ENCODE results near the gene RFTN1.
A peak's percentile ranks its signal among the peaks of the same experiment; 100 is the strongest.

RFTN1 gene

DNA sequence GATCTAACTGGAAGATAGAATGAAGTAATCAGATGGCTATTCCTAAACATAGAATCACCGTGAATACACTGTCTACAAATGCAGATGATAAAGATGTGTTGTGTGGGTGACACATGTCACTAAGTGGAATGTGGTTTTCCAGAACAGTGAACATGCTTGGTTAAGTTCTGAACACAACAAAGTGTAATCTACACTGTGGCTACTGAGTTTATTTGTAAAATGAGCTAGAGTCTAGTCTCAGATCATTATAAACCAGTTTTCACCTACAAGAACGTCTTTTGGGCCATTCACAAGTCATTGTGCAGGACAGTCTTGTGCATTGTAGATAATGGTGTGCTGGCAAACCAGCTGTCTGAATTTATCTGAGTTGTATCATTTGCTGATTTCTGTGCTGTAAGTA, 213.2 kb downstream of the RFTN1 start:
- no peak for DNase-seq

DNA sequence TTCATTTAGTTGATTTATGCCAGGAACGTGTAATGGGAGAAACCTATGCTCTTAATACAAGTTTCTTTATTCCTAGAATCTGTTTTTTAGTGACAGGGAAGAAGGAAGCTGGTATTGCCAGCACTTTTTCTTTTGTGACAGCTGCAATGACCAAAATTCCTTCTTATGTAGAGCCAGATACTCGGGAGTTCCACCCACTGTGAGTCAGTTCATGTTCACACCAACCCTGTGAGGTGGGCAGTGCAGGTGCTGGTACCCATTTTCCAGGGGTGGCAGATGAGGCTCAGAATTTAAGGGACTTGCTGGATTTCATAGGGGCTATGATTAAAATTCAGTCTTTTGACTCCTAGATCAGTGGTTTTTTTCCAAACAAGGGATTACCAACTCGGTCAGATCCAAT, 213.8 kb downstream of the RFTN1 start:
- DNase-seq: no peak

DNA sequence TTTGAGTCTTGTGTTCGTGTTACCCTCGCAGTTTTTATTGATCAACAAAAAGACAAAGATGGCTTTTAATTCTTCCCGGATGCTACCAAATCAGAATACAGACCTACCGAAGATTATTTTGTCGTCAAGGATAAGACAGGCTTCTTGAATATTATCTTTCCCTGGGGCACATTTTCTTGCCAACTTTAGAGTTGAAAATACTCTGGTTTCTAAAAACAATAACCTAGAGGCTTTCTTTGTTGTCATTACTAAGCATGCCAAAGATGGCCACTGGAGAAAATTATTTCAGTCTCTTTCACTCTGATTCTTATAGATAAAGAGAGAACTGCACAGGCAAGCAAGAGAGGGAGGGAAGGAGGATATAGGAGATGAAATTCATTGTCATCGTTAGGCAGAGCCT, 214.6 kb downstream of the RFTN1 start:
- DNase-seq: no peak

DNA sequence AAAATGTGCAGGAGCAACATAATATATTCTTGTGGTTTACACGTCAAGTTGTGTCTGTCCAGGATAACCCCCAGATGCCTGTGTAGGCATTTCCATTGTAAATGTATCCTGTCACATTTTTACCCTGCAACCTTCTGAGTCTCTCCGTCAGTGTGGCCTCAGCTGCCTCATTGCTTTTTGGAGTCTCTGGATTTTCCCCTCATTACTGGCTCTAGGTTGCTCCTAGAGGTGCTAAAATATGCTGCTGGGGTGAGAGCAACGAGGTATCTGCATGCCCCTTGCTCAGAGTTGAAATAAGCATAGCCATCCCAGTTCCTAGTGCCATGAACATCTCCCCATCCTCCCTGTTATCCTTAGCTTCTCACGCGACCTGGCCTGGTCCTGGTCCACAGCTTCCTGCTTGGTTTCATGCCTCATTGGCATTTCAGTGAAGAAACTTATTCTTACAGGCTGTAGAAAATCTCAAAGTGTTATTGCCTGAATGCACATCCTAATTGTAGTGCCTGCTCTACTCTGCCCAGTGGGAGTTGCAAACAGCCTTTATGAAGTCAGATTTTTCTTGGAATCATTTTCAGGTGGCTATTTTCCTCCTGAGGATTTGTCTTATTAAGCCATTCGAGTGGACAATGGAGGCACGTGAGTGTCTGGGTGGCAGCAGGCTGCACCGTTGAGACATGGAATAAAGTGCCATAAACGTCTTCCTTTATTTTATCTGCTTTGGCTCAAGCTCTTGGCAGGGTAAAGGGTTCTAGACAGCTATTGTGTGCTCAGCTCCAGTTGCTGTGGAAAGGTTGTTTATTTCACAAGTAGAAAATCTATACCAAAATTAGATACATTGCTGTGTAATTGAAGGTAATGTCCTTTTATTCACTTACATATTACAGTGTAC, 215.3 kb downstream of the RFTN1 start:
- no peak for DNase-seq

DNA sequence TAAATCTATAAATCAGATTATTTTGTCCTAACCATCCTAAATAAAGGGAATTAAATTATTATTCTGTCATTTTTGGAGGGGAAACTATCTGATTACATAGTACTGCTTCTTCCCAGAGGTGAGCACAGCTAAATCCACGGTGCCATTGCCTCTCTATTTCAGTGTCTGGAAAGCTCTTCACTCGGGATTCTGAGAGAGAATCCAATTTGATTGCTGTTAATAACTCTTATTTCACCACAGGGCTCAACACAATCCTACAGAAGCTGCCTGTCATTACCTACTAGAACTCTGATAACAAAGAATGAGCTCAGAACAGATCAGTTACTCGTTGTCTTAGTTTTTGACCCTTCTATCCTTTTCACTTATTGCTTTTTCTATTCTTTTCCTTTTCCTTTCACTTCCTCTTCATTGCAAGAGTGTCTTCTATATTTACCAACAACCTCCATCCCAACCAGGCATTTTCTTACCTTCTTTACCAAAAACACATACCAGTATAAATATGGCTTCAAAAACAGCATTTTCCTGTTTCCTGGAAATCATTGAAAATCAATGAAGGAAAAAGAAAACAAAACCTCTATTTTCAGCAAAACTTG, 218.1 kb downstream of the RFTN1 start:
- DNase-seq: no peak

DNA sequence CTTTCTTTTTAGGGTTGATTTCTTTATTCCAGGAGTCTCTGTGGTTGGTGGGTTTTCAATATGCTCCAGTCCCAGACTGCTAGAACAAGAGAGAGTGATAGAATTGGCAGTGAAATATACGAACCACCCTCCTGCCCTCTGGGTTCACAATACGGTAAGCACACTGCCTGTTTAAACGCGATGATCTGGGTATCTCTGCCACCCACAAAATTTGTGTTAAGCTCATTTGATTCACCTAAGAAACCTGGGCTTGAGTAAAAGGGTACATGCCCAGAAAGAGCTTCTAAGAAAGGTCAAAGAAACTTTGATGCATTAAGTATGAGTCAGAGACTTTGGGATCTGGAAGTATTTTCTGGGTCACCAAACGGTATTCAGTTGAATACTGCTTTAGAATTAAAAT, 218.7 kb downstream of the RFTN1 start:
- DNase-seq: no peak

DNA sequence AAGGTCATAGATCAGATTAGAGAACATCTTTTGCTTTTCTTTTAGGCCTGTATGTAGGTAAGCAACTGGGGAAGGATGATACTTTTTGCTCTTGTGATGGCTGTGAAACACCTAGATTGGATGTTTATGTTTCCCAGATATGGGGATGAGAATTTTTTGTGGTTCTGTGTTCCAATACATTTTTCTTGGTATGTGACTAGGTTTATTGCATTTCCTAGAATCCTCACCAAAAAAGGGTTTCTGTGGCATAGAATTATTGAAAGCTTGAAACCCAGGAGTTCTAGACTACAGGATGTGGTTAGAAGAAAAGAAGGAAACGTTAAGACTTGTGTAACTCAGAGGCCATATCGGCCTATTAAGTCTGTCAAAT, 222.7 kb downstream of the RFTN1 start:
- DNase-seq: peak in 2 of 3 donors; percentile 20 to 31

DNA sequence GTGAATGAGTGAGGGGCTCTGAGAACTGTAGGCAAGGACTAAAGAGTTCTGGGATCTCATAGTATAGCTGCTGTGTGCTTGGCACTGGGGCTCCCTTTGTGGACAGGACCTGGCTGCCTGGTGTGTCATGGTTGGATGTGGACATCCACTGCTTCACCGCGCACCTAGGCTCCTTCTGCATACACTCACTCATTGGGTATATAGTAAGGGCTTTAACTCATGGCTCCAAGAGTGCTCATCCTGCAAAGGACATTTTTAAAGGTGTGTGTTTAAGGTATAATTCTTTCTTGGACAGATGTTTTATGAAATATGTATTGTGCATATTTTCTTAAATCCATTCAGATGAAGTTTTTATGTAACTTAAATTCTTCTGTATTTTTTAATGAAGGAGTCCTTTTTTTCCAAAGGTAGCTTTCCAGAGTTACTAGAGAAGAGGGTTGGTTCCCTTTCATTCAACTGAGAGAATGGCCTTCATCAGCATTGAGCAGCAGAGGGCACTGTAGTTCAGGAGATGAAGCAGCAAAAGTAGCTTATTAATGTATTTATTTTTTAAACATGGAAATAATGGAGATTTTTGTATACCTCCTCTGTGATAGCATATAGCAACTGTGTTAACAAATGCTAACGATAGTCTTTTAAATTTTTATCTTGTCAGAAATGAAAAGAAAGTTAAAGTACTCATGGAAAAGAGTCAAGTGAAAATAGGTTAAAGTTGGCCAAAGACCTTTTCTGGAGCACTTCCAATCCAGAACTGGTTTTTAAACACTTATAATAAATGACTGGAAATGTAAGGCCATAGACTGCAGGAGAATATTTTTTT, 223.3 kb downstream of the RFTN1 start:
- peak; percentile 72 to 81 (median 78) for DNase-seq

DNA sequence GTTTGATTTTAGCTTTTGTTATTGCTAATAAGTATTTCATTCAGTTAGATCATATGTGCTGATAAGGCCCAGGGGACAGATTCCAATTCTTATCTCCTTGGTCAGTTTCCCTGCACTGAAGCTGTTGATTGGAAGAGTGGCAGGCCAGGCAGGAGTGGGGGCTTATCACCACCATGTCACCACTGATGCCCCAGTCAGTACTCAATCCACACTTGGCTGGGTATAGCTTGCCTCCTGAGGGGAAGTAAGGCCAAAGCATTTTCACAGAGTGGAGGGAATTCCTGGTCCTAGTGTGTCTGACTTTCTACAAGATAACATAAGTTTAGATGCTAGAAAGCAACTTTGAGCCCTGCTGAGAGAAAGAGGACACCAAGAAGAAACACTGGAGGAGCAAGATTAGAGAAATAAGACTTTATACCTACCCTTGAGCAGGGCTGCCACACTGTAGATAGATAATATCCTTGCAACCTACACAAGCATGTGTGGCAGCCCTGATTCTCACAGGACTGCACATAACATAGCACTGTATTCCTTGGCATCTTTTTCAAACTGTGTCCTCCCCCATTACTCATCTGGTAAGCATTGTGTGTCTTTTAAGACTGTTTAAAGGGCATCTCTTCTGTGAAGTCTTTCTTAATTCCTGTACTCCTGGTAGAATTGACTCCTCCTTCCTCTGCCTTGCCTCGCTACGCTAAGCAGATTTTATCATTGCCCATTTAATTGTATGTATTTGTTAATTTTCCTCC, 224.2 kb downstream of the RFTN1 start:
- no peak for DNase-seq

DNA sequence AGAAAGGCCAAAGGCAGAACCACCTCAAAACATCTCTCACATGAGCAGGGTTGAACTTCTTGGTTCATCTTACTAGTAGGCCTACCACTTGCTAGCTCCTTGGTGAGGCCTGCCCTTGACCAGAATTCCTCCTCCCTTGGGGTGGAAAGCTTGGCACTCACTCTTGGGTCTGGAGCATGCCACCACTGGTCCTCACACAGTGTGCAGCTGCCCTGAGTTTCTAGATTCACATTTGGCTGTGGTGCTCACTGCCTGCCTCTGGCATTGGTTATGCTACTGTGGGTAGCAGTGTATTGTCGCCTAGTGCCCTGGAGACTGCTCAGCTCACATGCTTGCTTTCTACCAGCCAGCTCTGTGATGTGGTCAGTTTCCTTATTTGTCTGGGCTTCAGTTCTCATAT, 224.8 kb downstream of the RFTN1 start:
- no peak for DNase-seq

DNA sequence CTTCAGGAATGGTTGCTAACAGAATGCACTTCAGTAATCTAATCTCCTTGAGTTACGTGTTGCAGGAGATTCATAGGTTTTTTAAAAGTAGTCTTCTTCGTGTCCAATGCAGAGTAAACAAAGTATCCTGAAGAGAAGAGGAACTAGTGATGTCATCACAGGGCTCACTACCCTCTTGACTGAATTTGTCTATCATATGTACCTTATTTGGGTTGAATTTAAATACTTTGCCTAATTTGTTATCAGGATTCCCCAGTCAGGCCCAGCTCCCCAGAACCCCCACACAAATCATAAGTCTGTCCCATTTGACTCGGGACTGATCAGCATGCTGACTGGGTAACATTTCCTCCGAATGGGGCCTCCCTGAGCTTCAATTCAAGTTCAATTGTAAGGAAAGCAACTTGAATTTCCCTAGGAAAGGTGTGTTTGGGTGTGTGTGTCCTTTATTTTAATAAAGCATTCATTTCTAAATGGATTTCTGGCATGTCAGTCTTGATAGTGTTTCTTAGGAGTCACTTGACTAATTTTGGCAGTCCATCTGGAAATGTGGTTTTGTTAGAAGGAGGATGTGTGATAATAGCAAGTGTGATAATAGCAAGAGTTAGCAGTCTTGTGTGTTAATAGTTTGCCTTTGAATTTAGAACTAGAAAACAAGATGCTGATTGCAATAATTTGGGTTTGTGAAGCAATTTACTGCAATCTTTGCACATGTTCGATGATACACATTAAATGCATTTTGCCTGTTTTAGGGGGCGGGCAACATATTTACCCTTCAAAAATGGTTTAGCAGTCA, 226.6 kb downstream of the RFTN1 start:
- DNase-seq: peak in 2 of 3 donors; percentile 43 to 50

DNA sequence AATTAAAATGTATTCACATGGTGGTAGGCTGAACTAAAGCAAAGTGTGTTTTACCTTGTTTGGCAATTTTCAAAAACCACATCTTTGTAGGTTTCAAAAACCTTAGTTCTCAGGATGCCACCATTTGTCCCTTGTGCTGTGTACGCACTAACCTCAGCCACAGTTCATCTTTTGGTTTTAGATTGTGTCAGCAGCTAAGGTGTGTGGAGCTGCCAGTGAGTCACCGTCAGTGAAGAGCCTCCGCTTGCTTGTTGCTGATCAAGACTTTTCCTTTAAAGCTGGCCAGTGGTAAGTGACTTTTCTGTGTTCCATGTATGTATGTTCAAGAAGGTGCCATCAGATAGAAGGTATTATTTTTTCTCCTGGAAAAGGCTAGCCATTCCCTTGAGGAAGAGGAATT, 227.3 kb downstream of the RFTN1 start:
- DNase-seq: no peak

DNA sequence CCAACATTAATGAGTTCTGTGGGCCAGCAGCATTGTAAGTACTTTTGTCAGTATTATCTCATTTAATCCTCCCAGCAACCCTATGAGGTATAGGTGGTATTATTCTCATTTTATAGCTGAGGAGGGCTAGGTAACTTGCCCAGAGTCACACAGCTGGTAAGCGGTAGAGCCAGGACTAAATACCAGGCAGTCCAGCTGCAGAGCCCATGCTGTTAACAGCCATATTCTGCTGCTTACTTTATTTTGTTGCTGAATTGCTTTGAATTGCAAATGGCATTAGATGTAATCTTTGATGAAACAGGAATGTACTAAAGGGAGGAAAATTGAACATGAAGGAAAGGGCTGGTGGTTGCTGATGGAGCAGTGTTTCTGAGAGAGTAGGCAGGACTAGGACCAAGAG, 228.9 kb downstream of the RFTN1 start:
- DNase-seq: no peak

DNA sequence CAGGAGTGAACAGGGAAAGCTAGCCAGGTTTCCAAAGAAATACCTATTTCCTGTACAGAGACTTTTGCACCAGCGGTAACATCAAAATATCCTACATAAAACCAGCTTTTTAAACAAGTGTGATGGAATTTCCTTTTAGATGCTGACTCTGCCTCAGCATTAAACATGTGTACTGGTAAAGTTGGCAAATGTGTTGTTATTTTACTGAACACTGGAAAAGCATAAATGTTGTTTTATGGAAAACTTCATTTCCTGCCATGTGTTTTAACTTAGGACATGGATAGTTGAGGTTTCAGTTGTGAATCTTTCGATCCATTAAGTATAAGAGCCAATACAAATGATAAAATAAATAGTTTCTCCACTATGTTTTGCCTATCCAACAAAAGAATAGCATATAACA, 232.8 kb downstream of the RFTN1 start:
- DNase-seq: no peak

DNA sequence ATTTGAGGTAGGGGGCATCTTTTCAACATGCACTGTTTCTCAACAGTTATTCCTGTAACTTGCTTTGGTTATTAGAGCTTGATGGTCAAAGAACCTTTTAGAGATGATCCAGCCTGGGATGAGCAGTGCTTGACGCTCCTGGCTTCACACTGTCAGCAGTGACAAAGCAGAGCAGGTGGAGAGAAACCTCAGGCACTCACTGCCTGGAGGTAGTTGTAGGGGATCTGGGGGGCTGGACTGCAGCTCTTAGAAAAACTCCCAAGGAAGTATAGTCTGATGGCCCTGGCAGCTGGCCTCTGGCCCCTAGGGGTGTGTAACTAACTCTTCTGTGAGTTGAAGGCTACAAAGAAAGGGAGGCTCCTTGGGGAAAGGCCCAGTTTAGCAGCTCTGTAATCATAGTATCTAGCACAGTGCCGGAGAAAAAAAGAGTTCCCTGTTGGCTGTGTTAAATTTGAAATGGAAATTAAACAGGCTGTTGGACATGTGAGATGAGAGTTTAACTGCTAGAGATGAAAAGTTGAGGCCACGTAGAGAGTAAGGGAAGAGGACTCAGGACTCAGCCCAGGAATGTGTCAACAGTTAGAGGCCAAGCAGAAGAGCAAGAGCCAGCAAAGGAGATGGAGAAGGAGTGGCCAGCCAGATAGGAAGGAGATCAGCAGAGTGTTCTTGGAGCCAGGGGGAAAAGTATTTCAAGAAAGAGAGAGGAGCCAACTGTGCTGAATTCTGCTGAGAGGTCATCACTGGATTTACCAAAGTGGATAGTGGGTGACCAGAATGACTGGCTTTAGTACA, 234.3 kb downstream of the RFTN1 start:
- no peak for DNase-seq

DNA sequence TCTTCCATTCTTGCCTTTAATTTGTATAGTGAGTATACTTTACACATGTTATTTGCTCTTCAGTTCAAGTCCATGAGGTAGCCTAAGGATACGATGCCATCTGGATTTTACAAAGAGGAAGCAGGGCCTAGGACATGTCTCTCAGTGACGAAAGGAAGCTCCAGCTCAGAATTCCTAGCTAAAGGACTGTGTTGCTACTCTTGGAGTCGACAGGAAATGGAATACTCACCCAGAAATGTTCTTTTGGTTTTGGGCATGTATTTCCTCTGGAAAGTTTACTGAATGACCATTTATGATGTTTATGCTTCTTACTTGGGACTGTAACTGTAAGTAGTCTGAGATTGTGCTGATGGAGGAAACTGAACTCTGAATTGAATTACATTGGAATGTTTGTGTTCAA, 236.0 kb downstream of the RFTN1 start:
- no peak for DNase-seq

DNA sequence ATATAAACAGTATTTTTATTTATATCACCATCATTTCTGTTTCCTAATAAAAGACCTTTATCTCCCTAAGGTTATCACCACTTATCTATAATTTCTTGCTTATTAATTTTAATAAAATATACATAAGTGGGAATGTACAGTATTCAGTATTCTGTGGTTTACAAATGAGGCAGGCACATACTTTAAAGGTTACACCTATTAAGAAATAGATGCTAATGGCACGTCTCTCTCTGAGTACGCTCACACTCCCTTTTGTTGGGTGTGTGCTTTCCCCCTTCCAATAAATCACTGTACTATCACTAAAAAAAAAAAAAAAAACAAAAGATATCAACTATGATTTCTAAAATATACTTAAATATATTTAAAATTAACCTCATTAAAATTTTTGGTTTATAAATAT, 239.6 kb downstream of the RFTN1 start:
- DNase-seq: no peak

DNA sequence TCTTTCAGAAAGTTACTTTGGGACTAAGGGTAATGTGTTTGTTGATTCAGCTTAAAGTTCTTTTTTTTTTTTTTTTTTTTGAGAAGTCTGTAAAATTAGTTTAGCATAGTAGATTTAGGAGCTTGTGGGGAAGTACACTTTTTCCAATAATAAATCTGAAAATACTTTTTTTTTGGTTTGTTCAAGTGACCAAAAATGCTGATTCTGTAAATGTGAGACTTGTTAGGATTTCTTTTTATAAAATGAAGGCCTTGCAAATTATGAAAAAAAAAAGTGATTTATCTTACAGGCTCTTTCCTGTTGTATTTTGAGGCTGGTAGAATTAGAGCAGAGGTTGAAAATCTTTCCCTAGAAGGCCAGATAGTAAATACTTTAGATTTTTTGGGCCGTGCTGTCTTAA, 240.9 kb downstream of the RFTN1 start:
- DNase-seq: no peak

DNA sequence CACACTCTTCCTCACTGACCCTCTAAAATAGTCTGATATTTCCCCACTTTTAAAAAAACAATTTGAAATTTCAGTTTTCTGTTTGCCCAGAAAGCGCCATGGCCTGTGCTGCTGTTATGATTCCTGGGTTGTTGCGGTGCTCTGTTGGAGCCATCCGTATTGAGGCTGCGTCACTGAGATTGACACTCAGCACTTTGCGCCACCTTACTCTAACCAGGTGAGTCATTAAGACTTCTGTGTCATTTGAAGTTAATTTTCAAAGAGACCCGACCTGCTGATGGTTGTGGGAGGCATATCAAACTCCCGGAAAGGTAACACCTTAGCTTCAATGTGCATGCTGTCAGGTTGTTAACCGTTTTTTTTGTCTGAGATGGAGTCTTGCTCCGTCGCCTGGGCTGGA, 242.6 kb downstream of the RFTN1 start:
- DNase-seq: no peak

DNA sequence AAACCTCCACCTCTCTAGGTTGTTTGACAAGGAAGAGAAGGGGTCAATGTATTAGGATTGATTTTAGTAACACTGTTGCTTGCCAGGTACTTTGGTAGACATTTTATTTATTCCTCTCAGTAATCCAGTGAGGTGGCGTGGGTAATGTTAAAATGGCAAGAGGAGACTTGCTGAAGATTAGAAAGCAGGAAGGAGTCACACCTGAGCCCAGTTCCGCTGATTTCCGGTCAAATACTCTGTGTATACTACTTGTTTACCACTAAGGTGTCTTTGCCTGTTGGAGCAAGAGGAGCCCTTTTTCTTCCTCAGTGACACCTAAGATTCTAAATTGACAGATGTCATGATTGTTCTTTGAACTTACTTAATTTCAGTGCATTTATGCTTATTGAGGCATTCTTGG, 246.8 kb downstream of the RFTN1 start:
- DNase-seq: no peak

Data from suppressor macrophage treated with lipopolysaccharide for 1 hour (primary cell).